HG02571 (cell line): Measurements from ENCODE around the gene KRTAP4-12.
"Not testable (repeated sequence)": the region's sequence is repeated elsewhere in the genome, so short reads cannot be mapped to it uniquely, and the experiment has no call there.

Source experiments
- ATAC-seq: cut with Tn5 transposase; IDR thresholded peaks from one replicate; pipeline ENCODE4 v1.9.1; 2021; ENCODE audit warnings: mild to moderate bottlenecking, moderate library complexity; ENCODE audit not compliant: unreplicated experiment

Gene KRTAP4-12

DNA sequence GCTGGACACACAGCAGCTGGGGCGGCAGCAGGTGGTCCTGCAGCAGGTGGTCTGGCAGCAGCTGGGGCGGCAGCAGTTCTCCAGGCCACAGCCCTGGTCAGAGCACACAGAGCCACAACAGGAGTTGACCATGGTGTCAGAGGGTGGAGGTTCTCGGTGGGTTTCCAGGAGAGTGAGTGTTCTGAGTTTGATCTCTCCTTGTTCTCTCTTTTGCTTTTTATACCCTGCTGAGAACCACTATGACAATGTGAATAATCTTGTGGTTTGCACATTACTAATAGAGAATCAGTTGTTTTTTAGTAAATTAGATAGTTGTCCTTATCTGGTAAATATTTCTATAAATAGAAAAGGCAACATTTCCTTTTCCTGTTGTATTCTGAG lies at the start of gene KRTAP4-12:
Gene KRTAP4-12, minus strand, starts transcription at position 192 of the 381 bp plus-strand sequence. Its CDS starts 60 bp downstream, at position 132.
- ATAC-seq = not testable (repeated sequence)

DNA sequence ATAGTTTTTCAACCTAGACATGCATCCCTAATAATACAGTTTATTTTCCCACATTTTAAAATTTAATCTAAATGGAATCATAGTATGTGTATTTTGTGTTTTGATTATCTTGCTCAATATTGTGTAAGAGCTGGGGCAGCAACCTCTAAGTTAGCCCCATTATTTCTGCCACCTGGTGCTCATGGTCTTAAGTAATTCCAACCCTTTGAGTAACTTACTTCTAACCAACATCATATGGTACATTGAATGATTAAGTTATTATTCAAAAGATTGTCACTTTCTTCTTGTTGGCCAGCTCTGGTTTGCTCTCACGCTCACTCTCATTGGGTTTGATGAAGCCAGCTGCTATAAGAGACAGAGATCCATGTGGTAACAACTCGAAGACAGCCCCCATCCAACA lies 47.9 kb upstream of the KRTAP4-12 start:
- ATAC-seq = no peak

DNA sequence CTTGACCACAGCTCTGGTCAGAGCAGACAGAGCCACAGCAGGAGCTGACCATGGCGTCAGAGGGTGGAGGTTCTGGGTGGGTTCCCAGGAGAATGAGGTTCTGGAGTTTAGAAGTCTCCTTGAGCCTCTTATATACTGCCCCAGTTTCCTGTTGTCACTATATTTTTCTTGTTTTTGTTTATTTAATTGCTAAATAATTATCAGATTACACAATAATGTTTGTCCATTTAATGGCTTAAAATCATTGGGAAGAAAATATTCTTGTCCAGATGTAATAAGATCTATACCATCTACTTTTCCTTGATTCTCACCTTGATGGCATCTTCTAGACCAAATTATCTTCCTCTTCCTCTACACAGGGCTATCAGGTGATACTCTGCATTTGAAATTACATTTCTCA lies 44.1 kb upstream of the KRTAP4-12 start, which contains the start of gene KRTAP4-3:
Gene KRTAP4-3, minus strand, starts transcription at position 101 of the 400 bp plus-strand sequence. Its CDS starts 49 bp downstream, at position 52.
- ATAC-seq = no peak

DNA sequence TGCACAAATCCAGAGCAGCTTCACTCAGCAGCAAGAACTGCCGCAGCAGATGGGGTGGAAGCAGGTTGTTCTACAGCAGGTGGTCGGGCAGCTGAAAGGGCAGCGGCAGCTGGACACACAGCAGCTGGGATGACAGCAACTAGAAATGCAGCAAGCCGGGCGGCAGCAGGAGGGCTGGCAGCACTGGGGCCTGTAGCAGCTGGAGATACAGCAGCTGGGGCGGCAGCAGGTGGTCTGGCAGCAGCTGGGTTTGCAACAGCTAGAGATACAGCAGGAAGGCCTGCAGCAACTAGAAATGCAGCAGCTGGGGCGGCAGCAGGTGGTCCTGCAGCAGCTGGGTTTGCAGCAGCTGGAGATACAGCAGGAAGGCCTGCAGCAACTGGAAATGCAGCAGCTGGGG lies 43.6 kb upstream of the KRTAP4-12 start:
- ATAC-seq = no peak

DNA sequence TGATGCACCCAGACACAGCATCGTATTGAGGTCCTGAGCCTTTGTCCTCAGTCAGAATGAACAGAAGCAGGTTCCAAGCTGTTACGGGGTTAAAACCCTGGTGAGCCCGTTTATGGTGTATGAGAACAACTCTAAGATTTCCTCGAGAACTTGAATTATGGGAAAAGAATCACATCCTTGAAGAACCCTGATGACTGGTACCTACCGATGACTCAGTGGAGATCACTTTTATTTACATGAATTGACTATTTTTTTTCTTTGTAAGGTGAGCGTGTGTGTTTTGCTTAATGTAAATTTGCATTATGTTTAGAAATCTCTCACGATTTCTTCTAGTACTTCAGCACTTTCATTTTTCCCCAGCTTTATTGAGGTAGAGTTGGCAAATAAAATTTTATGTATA lies 39.8 kb upstream of the KRTAP4-12 start:
- no peak for ATAC-seq

DNA sequence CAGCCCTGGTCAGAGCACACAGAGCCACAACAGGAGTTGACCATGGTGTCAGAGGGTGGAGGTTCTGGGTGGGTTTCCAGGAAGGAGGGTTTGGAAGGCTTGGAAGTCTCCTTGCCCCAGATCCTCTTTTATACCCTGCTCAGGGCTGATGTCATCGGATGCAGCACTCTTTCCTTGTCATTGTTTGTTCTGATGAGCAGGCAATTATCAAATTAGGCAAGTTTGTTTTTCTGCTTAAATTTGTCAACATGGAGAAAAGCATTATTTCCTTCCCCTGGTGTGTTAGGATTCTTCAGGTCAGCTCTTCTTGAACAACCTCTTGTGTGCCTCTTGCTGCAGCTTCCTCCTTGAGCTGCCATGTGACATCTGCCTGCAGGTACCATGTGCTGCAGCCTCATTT lies 36.7 kb upstream of the KRTAP4-12 start, which contains the start of gene KRTAP4-4:
Gene KRTAP4-4, minus strand, starts transcription at position 101 of the 400 bp plus-strand sequence. Its CDS starts 57 bp downstream, at position 44.
- ATAC-seq = no peak

DNA sequence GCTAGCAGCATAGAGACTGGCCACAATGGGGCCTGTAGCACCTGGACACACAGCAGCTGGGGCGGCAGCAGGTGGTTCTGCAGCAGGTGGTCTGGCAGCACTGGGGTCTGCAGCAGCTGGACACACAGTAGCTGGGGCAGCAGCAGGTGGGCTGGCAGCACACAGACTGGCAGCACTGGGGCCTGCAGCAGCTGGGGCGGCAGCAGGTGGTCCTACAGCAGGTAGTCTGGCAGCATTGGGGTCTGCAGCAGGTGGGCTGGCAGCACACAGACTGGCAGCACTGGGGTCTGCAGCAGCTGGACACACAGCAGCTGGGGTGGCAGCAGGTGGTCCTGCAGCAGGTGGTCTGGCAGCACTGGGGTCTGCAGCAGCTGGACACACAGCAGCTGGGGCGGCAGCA lies 36.2 kb upstream of the KRTAP4-12 start:
- not testable (repeated sequence) for ATAC-seq

DNA sequence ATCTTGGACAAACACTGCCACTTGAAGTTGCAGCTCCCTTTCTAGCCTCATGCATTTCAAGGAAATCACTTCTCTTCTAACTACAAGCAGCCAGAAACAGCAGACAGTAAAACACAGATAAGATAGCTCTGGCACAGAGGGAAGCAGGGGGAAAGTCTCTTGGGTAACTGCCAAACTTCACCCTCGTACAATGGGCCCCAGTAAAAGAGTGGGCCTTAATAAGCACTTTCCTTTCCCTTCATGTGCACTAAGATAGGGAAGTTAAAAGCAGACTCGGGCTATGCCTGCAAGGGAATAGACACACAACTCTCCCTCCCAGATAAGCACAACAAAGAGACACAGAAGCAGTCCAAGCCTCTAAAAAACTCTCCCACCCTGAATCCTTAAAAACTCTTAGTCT lies 29.9 kb upstream of the KRTAP4-12 start:
- ATAC-seq = no peak

DNA sequence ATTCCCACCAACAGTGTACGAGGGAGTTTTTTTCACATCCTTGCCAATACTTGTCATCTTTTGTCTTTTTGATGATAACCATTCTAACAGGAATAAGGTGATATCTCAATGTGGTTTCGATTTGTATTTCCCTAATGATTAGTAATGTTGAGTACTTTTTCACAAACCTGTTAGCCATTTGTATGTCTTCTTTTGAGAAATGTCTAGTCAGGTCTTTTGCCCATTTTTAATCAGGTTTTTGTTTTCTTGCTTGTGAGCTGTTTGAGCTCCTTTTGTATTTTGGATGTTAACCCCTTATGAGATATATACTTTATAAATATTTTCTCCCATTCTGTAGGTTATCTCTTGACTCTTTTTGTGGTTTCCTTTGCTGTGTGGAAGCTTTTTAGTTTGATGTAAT lies 27.5 kb upstream of the KRTAP4-12 start:
- no peak for ATAC-seq

DNA sequence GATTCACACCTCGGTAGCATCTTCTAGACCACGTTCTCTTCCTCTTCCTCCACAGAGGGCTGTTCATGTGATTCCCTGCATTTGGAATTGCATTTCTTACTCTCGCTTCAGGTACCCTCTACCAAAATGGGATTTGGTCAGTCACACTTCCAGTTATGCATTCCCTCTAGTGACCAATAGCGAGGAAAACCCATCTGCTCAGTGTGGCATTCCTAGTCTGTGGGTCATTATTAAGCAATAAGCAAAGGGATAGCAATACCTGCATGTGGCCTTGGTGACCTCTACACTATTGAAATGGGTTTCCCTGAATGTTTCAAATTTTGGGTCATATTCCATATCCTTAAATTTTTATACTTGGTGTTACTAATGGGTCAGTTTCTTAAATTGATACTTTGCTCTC lies 26.0 kb upstream of the KRTAP4-12 start:
- no peak for ATAC-seq

DNA sequence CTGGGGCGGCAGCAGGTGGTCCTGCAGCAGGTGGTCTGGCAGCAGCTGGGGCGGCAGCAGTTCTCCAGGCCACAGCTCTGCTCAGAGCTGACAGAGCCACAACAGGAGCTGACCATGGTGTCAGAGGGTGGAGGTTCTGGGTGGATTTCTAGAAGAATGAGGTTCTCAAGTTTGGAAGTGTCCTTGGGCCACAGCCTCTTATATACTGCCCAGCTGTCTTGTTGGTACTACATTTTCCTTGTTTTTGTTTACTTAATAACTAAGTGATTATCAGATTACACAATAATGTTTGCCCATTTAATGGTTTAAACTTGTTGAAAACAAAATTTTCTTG lies 25.6 kb upstream of the KRTAP4-12 start, which contains the start of gene KRTAP4-5:
Gene KRTAP4-5, minus strand, starts transcription at position 174 of the 334 bp plus-strand sequence. Its CDS starts 58 bp downstream, at position 116.
- ATAC-seq = no peak

DNA sequence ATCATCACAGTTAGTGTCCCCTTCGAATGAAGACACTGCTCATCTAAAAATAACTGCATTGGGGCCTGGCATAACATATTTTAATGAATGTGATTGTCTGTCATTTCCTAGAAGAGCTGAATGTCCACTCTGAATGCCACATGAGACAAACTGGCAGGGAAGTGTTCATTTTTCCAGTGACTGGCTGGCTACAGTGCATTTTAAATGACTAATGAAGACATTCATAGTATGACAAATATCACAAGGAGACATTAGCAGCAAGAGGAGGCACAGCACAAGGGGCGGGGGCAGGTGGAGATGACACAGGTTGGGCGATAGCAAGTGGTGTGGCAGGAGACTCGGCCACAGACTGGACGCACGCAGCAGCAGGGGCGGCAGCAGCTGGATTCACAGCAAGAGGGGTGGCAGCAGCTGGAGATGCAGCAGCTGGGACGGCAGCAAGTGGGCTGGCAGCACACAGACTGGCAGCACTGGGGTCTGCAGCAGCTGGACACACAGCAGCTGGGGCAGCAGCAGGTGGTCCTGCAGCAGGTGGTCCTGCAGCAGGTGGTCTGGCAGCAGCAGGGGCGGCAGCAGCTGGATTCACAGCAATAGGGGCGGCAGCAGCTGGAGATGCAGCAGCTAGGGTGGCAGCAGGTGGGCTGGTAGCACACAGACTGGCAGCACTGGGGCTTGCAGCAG lies 25.1 kb upstream of the KRTAP4-12 start:
- not testable (repeated sequence) for ATAC-seq

DNA sequence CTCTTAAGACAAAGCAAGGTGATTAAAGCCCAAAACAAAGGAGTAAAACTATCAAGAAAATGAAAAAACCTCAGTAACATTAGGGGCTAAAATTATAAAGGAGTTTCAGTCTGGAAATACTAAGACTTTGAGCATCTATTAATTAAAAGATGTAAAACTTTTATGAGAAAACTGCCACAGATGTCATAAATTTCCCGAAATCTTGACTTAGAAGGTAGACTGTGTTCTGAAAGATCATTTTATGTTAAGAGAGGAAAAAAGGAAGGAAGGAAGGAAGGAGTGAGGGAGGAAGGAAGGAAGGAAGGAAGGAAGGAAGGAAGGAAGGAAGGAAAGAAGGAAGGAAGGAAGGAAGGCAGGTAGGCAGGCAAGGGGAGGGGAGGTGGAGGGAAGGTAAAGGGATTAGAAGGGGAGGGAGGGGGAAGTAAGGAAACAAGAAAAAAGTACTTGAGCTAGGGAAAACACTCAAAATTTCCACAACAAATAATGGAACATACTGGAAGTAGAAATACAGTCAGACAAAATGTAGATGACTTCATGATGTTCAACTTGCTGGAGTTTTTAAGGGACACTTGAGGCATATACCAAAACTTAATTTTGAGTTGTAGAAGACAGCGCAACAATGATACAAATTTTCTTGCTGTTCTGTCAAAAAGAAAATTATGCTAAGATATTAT lies 23.7 kb upstream of the KRTAP4-12 start:
- no peak for ATAC-seq

DNA sequence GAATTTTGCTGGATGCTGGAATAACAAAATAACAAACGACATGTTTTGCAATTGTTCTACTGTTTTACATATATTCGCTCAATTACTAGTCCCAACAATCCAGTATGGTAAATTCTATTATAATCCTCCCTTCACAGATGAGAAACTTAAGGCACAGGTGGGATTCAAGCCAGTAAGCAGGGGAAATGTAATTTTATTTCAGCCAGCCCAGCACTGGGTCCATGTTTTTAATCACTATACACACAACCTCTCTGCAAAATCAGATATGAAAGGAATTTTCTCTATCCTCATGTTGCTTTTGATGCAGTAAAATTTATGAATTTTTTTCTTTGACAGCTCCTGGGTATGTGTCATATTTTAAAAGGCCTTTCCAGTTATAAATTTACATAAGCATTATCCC lies 21.3 kb upstream of the KRTAP4-12 start:
- no peak for ATAC-seq

DNA sequence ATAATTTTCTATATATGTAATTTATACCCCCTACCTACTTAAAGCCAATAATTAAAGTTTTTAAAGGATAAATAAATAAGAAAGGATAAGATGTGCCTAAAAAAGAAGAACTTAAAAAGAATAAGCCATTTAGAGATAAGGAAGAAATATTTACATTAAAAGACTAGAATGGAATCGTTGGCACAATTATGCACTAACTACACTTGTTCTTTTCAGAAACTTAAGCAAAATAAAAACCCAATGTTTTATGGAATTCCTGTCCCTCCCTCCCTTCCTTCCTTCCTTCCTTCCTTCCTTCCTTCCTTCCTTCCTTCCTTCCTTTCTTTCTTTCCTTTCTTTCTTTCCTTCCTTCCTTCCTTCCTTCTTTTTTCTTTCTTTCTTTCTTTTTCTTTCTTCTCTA lies 20.9 kb upstream of the KRTAP4-12 start:
- ATAC-seq = no peak

DNA sequence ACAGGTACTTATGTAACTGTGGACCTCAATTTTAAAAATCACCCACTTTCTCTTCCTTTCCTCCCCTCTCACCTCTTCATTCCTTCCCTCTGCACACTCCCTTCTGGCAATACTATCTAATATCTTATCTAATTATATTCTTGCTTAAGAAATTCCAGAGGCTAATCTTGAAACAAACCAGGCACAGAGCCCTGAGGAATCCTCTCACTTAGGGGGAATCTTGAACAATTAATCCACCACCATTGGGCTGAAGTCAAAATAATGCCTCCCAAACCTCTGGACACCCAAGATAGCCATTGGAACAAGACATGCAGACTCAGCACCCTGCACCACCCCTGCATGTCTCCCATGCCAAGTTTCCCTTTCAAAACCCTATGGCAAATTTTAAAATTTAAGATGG lies 17.4 kb upstream of the KRTAP4-12 start:
- no peak for ATAC-seq

DNA sequence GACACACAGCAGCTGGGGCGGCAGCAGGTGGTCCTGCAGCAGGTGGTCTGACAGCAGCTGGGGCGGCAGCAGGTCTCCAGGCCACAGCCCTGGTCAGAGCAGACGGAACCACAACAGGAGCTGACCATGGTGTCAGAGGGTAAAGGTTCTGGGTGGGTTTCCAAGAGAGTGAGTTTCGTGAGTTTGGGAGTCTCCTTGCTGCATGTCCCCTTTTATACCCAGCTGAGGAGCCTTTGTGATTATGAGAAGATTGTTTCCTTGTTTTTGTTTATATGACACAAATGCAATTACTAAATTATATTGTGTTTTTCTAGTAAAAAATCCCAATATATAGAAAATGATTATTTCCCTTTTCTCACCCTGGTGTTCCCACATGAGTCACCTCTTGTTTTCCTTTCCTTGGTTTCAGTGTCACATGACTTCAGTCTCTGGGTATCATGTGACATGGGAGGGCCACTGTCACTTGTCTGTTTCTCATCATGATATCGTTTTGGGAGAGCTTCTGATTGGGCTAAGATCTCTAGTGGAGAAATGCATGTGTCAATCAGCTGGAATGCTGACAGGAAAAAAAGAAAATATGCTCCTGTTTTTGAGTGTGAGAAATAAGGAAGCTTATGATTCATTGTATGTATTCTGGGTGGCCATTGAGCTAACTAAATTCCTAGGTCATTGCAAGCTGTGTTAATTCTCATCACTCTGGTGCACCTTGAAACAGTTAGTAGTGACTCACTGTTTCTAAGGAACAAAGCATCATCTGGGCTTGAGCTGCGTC lies 16.6 kb upstream of the KRTAP4-12 start, which contains the start of gene KRTAP4-6:
Gene KRTAP4-6, minus strand, starts transcription at position 185 of the 772 bp plus-strand sequence. Its CDS starts 57 bp downstream, at position 128.
- ATAC-seq = no peak

DNA sequence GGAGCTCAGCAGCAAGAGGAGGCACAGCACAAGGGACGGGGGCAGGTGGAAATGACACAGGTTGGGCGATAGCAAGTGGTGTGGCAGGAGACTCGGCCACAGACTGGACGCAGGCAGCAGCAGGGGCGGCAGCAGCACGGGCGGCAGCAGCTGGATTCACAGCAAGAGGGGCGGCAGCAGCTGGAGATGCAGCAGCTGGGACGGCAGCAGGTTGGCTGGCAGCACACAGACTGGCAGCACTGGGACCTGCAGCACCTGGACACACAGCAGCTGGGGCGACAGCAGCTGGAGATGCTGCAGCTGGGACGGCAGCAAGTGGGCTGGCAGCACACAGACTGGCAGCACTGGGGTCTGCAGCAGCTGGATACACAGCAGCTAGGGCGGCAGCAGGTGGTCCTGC lies 15.9 kb upstream of the KRTAP4-12 start:
- ATAC-seq = not testable (repeated sequence)

DNA sequence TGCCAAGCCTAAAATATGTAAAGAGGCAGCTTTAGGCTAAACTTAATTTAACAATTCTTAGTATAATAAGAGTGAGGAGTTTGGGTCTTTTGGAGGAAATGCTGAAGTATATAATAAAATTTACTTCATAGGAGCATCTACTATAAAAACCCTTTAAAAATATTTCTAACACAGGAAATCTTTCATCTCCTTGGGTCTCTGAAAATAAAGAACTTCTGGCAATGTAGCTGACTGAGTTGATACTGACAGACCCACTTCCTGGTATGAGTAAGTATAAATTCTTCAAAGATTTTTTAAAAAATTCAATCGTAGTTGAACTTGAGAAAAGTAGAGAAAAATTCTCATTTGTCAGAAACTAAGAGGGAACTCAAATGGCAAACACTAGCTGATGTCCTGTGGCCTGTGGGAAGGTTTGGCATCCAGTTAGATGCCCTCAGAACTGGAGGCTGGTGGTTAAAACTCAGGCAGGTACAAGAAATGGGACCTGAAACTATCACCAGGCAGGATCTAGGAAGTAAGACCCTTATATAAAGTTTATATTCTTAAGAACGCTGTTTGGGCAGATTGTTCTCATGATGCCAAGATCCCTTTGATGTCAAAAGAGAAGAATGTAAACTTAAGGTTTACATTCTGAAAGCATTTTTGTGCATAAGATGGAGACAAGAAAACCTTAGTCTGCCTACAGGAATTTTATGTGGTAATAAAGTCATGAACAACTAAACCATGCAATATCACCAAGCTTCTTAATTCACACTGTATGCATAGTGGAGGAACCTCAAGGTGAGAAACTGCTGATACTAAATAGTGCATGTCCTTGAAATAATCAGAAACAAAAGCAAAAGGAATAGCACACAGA lies 10.1 kb upstream of the KRTAP4-12 start:
- no peak for ATAC-seq

DNA sequence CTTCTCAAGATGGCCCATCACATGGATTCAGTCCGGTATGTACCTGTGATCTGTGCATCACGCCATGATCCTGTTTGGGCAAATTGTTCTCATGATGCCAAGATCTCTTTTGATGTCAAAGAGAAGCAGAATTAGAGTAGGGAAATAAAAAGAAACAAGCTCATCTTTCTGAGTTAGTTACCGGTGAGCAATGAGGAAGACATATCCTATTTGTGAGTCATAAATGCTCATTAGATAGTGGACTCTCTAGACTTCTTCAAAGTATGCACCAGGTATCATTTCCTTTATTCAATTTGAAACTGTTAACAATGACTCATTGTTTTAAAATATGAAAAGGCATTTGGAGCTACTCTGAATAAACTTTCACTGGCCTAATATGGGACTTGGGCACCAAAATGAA lies 8.0 kb upstream of the KRTAP4-12 start:
- no peak for ATAC-seq
